HepG2 (cell line): Measurements from ENCODE around the gene SYNJ2. TPM values are rescaled to one million over a fixed set of nuclear protein-coding genes. Genes with fewer than 3 reads are reported as not detected.

Experiments used
- ATAC-seq: fragments of 200-7000 bp; cut with Tn5 transposase; 3 replicates; pipeline ENCODE4 v1.9.1; 2020; ENCODE audit warnings: mild to moderate bottlenecking, moderate library complexity
- BruUV-seq: library from RNA; stranded (reverse); fragments of 400-500 nt; replicated peaks from 2 replicates; lab custom pipeline; 2021; lab: Mats Ljungman, UMichigan
- CTCF ChIA-PET: fragments of 300-600 bp; formaldehyde crosslinking; extraction: SDS; loops from one replicate; lab custom pipeline; 2021; ENCODE audit warnings: low total read pairs, inconsistent platforms, low intra/inter-chr PET ratio; lab: Yijun Ruan, JAX
- POLR2A ChIA-PET: fragments of 350-600 bp; sonication (Branson Sonifier 250); formaldehyde crosslinking; loops from one replicate; lab custom pipeline; 2020; ENCODE audit warnings: antibody characterized with exemption, inconsistent platforms; lab: Yijun Ruan, JAX
- DNase-seq: peaks from one replicate; pipeline ENCODE4 v3.0.0-alpha.2; 2015; ENCODE audit warnings: low spot score
- FAIRE-seq: peaks from 3 replicates; lab custom pipeline; 2011; peaks lifted over from hg19 to GRCh38; lab: Jason Lieb, UNC
- H2AFZ ChIP-seq: one replicate; pipeline ENCODE4 v1.6.1; 2011; ENCODE audit warnings: low read length, inconsistent platforms
- H3K27ac ChIP-seq: fragments of 300-600 bp; 3 replicates; pipeline ENCODE4 v1.8.0; 2011; ENCODE audit warnings: mixed run types, mild to moderate bottlenecking, mixed read lengths, low read length, inconsistent platforms; ENCODE audit not compliant: insufficient read depth; ENCODE audit errors: extremely low read length
- H3K27me3 ChIP-seq, 2 experiments: fragments of 200-600 bp in 1 of 2; 2 replicates in 1 of 2; 3 replicates in 1 of 2; pipeline versions ENCODE4 v1.6.0 to v1.8.0; 2011; ENCODE audit warnings: low read length in 2 of 2, mild to moderate bottlenecking in 2 of 2, moderate library complexity in 2 of 2, inconsistent platforms in 1 of 2; ENCODE audit not compliant: insufficient read depth in 2 of 2, control insufficient read depth in 1 of 2
- H3K36me3 ChIP-seq, 2 experiments: fragments of 200-600 bp in 1 of 2; replicated peaks in 1 of 2; 2 replicates in 1 of 2; 3 replicates in 1 of 2; pipeline versions ENCODE4 v1.5.1 to v1.8.0; 2011; ENCODE audit warnings: low read length in 2 of 2, inconsistent platforms in 1 of 2; ENCODE audit not compliant: insufficient read depth in 2 of 2, control insufficient read depth in 1 of 2
- H3K4me1 ChIP-seq: 2 replicates; pipeline ENCODE4 v1.5.1; 2012; ENCODE audit warnings: low read length, inconsistent platforms; ENCODE audit not compliant: insufficient read depth
- H3K4me2 ChIP-seq: 2 replicates; pipeline ENCODE4 v1.6.0; 2011; ENCODE audit warnings: low read depth, low read length, inconsistent platforms
- H3K4me3 ChIP-seq, 3 experiments: fragments of 200-600 bp in 1 of 3; sonication (generic), shearing (Covaris generic) in 1 of 3; replicated peaks in 1 of 3; 2 replicates each; pipeline ENCODE4 v1.5.1; 2011 to 2016; ENCODE audit warnings: low read length in 3 of 3, inconsistent platforms in 2 of 3, low read depth in 2 of 3, mild to moderate bottlenecking in 2 of 3, control low read depth in 1 of 3, mixed read lengths in 1 of 3; ENCODE audit not compliant: insufficient read depth in 1 of 3
- H3K79me2 ChIP-seq: one replicate; pipeline ENCODE4 v1.6.1; 2011; ENCODE audit warnings: low read length, inconsistent platforms; ENCODE audit not compliant: insufficient read depth
- H3K9ac ChIP-seq: 2 replicates; pipeline ENCODE4 v1.6.0; 2011; ENCODE audit warnings: mild to moderate bottlenecking, low read depth, low read length, inconsistent platforms; ENCODE audit not compliant: insufficient read depth
- H3K9me3 ChIP-seq: 2 replicates; pipeline ENCODE4 v1.5.1; 2012; ENCODE audit warnings: mild to moderate bottlenecking, low read length
- H4K20me1 ChIP-seq: 2 replicates; pipeline ENCODE4 v1.6.0; 2011; ENCODE audit warnings: inconsistent platforms, mild to moderate bottlenecking, low read length, moderate library complexity; ENCODE audit not compliant: insufficient read depth
- CAMTA2 ChIP-seq: sonication (generic); formaldehyde crosslinking; IDR thresholded peaks from 2 replicates; pipeline ENCODE4 v1.4.0; 2020; ENCODE audit warnings: mild to moderate bottlenecking, missing genetic modification reagents, borderline replicate concordance
- IKZF1 ChIP-seq: fragments of 450-650 bp; IDR thresholded peaks from 2 replicates; pipeline ENCODE4 v1.7.1; 2016
- KDM5B ChIP-seq: sonication (generic); formaldehyde crosslinking; IDR thresholded peaks from 2 replicates; pipeline ENCODE4 v1.4.0; 2020; ENCODE audit warnings: missing genetic modification reagents, mild to moderate bottlenecking, borderline replicate concordance
- KLF13 ChIP-seq: sonication (generic); formaldehyde crosslinking; IDR thresholded peaks from 2 replicates; pipeline ENCODE4 v1.4.0; 2020; ENCODE audit warnings: mild to moderate bottlenecking, missing genetic modification reagents
- MLLT10 ChIP-seq: sonication (generic); formaldehyde crosslinking; IDR thresholded peaks from 2 replicates; pipeline ENCODE4 v1.4.0; 2020; ENCODE audit warnings: missing genetic modification reagents
- REPIN1 ChIP-seq: sonication (generic); formaldehyde crosslinking; IDR thresholded peaks from 2 replicates; pipeline ENCODE4 v1.8.0; 2022; ENCODE audit warnings: missing genetic modification reagents, low read depth, mild to moderate bottlenecking, borderline replicate concordance
- SMAD1 ChIP-seq: sonication (generic); formaldehyde crosslinking; IDR thresholded peaks from 2 replicates; pipeline ENCODE4 v1.4.0; 2020; ENCODE audit warnings: missing genetic modification reagents, low read depth, mild to moderate bottlenecking, borderline replicate concordance
- SNAI1 ChIP-seq: sonication (generic); formaldehyde crosslinking; IDR thresholded peaks from 2 replicates; pipeline ENCODE4 v1.5.0; 2020; ENCODE audit warnings: mild to moderate bottlenecking, missing genetic modification reagents, borderline replicate concordance
- SNAPC4 ChIP-seq: sonication (generic); formaldehyde crosslinking; IDR thresholded peaks from 2 replicates; pipeline ENCODE4 v1.4.0; 2020; ENCODE audit warnings: mild to moderate bottlenecking, missing genetic modification reagents
- SRY ChIP-seq: sonication (generic); formaldehyde crosslinking; IDR thresholded peaks from 2 replicates; pipeline ENCODE4 v1.8.0; 2022; ENCODE audit warnings: mild to moderate bottlenecking, missing genetic modification reagents
- TARDBP ChIP-seq: sonication (generic); formaldehyde crosslinking; IDR thresholded peaks from 2 replicates; pipeline ENCODE4 v1.8.0; 2022; ENCODE audit warnings: mild to moderate bottlenecking, missing genetic modification reagents
- TBX2 ChIP-seq: sonication (generic); formaldehyde crosslinking; IDR thresholded peaks from 2 replicates; pipeline ENCODE4 v1.5.0; 2020; ENCODE audit warnings: missing genetic modification reagents, mild to moderate bottlenecking, borderline replicate concordance
- ZNF251 ChIP-seq: sonication (generic); formaldehyde crosslinking; IDR thresholded peaks from 2 replicates; pipeline ENCODE4 v1.9.0; 2021; ENCODE audit warnings: mild to moderate bottlenecking, missing genetic modification reagents
- ZNF605 ChIP-seq: sonication (generic); formaldehyde crosslinking; IDR thresholded peaks from 2 replicates; pipeline ENCODE4 v1.8.0; 2022; ENCODE audit warnings: mild to moderate bottlenecking, missing genetic modification reagents
- ZNF670 ChIP-seq: sonication (generic); formaldehyde crosslinking; IDR thresholded peaks from 2 replicates; pipeline ENCODE4 v1.8.0; 2022; ENCODE audit warnings: mild to moderate bottlenecking, missing genetic modification reagents, borderline replicate concordance
- ZNF792 ChIP-seq: IDR thresholded peaks from 2 replicates; pipeline ENCODE4 v1.6.1; 2016
- ZNF800 ChIP-seq: sonication (generic); formaldehyde crosslinking; IDR thresholded peaks from 2 replicates; pipeline ENCODE4 v1.4.0; 2020; ENCODE audit warnings: missing genetic modification reagents
- ZSCAN29 ChIP-seq: sonication (generic); formaldehyde crosslinking; conservative IDR thresholded peaks from 2 replicates; pipeline ENCODE4 v1.4.0; 2020; ENCODE audit warnings: mild to moderate bottlenecking, missing genetic modification reagents
- WGBS: methylation state at CpG from one replicate; pipeline ENCODE4 v1.1.6; 2017; ENCODE audit warnings: low lambda C conversion rate; 5-methylcytosine and 5-hydroxymethylcytosine counted together
- in situ Hi-C: cut with HindIII; loops from 2 replicates; pipeline ENCODE4 v1.10.0; 2017; ENCODE audit warnings: low pct_unique_long_range_greater_than_20kb; ENCODE audit not compliant: extremely low pct_ligation_motif_present
- intact Hi-C: fragments of 100-400 bp; cut with micrococcal nuclease; formaldehyde crosslinking; loops from one replicate; pipeline ENCODE4 v1.10.0; 2022; ENCODE audit not compliant: unreplicated experiment
- polyA plus RNA-seq, 8 experiments: library from polyadenylated mRNA; depleted of rRNA in 3 of 8; stranded (reverse) in 7 of 8; unstranded in 1 of 8; fragments of >200 nt; fragmentation: Illumina TruSeq in 4 of 8; extraction: Trizol in 4 of 8; gene quantifications; 2 replicates each; pipeline versions ENCODE4 v1.2.1 to v1.2.3, GENCODE V29; 2011 to 2016; ENCODE audit warnings: low read depth in 4 of 8, missing spikeins in 1 of 8, mixed read lengths in 1 of 8; ENCODE audit not compliant: insufficient read depth in 1 of 8
- total RNA-seq, 5 experiments: library from RNA; depleted of rRNA; stranded (reverse); fragments of >200 nt; fragmentation: Illumina TruSeq; extraction: Trizol; gene quantifications; 2 replicates each; pipeline ENCODE4 v1.2.3, GENCODE V29; 2016; ENCODE audit warnings: low read depth in 1 of 5

SYNJ2 gene
- total and polyA plus RNA-seq, 2 of the 13 experiments (the other 11 are each of a cell fraction or from before 2014, with no cell fraction given): 39.1 to 57.6 TPM

DNA sequence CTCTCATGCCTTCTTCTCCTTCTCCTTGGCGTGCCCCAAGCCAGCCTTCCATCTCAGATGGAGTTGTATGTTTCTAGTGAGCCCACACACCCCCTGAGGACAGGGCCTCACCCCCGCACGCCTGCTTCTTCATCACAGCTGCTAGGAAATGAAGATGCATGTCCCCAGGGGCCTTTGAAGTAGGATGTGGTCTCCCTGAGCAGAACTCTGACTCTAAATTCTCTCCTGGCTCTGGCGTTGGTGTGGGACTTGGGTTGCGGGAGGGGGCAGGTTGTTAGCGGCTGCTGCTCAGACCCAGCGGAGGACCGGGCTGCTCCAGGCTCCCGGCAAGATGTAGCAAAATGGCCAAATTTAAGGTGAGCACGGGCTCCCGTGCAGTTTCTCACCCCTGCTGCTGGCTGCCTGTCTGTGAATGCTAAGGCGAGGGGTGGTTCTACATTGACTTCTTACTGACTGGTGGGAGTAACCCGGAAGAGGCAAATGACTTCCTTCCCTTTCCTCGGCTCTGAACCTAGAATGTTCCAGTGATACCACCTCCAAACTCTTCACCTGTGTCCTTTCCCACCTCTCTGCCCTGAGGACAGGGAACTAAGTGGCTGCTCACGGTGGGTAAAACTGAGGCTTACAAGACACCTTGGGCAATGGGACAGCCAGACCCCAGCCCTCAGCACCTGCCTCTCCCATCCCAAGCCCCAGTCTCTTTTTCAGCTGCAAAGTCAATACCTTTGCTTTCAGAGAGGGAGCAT, 8.8 kb downstream of the SYNJ2 start:
- Histone ChIP-seq H3K4me1 (peaks cover 97% of the 10 kb centered on the region), H3K4me2 (peak overlapping the region; percentile 13; the same call in 1 of the 2 replicates), H2AFZ (no peak overlapping the region), H3K27ac (peak overlapping the region; percentile 39), H3K79me2 (peaks cover 97% of the 10 kb centered on the region), H3K36me3 (peaks cover 17 to 36% of the 10 kb centered on the region in 2 experiments), H3K27me3 (no peaks in the 10 kb centered on the region), H3K9me3 (no peaks in the 10 kb centered on the region), H3K9ac (no peak overlapping the region), H3K4me3 (no peak overlapping the region), H4K20me1 (peaks cover 58% of the 10 kb centered on the region)
- in situ Hi-C loops: no loop called here
- no TSS peak for BruUV-seq
- DNase-seq (no peak), FAIRE-seq (no peak), ATAC-seq (no peak)
- ChIA-PET POLR2A (interaction anchor here (16.1 kb wide), 1 partner anchor 22 kb away, joined by 345 read pairs; no protein-coding TSS in a partner anchor), CTCF (no interaction called here)
- 94% methylated on average over 13 of the region's 15 CpGs for WGBS
- intact Hi-C loops: no loop called here
- TF ChIP-seq SNAPC4 (CRISPR knock-in tag) (no peak), SMAD1 (CRISPR knock-in tag) (0 out of 2 replicates have a peak, but pooled peaks have one; percentile 22), ZNF792 (CRISPR knock-in tag) (no peak), SNAI1 (CRISPR knock-in tag) (no peak), MLLT10 (no peak), TARDBP (CRISPR knock-in tag) (0 out of 2 replicates have a peak, but pooled peaks have one; percentile 15), KDM5B (no peak), IKZF1 (no peak), ZNF800 (CRISPR knock-in tag) (no peak), ZNF251 (no peak), REPIN1 (CRISPR knock-in tag) (0 out of 2 replicates have a peak, but pooled peaks have one; percentile 24), ZNF605 (CRISPR knock-in tag) (no peak), TBX2 (CRISPR knock-in tag) (0 out of 2 replicates have a peak, but pooled peaks have one; percentile 27), ZNF670 (CRISPR knock-in tag) (0 out of 2 replicates have a peak, but pooled peaks have one; percentile 28), CAMTA2 (CRISPR knock-in tag) (no peak), SRY (CRISPR knock-in tag) (0 out of 2 replicates have a peak, but pooled peaks have one; percentile 36), ZSCAN29 (CRISPR knock-in tag) (no peak), KLF13 (CRISPR knock-in tag) (no peak)
